LHCN-M2 (cell line): Measurements from ENCODE around the gene RNF41. TPM values are rescaled to one million over a fixed set of nuclear protein-coding genes. Genes with fewer than 3 reads are reported as not detected.
"Not testable (repeated sequence)": the region's sequence is repeated elsewhere in the genome, so short reads cannot be mapped to it uniquely, and the experiment has no call there.

Source experiments
- DNase-seq: peaks from one replicate; pipeline ENCODE4 v3.0.0-alpha.2; 2012; ENCODE audit warnings: low read depth
- total RNA-seq: library from RNA; depleted of rRNA; stranded (reverse); fragments of >200 nt; gene quantifications from 2 replicates; pipeline ENCODE4 v1.2.3, GENCODE V29; 2014

RNF41 gene
- total RNA-seq, 1 experiment from 2014 or later = 52.8 TPM

- no peak for DNase-seq
Measured at GRCh38 chr12:56172839-56173238, 48.9 kb downstream of the RNF41 start.

GRCh38 chr12:56169229-56169759 is 52.4 kb downstream of the RNF41 start:
- DNase-seq = no peak

GRCh38 chr12:56165369-56165768 is 56.4 kb downstream of the RNF41 start:
- peak; percentile 67 for DNase-seq

GRCh38 chr12:56164345-56164729 is 57.4 kb downstream of the RNF41 start:
- no peak for DNase-seq

GRCh38 chr12:56163533-56164344 is 58.0 kb downstream of the RNF41 start:
- DNase-seq = peak; percentile 48

- DNase-seq = no peak
Measured at GRCh38 chr12:56162468-56163290, 59.0 kb downstream of the RNF41 start.

- DNase-seq = no peak
Measured at GRCh38 chr12:56161690-56162351, 59.9 kb downstream of the RNF41 start.

GRCh38 chr12:56160894-56161689 is 60.6 kb downstream of the RNF41 start:
- DNase-seq = no peak

GRCh38 chr12:56160193-56160763 is 61.4 kb downstream of the RNF41 start:
- DNase-seq = peak; percentile 58

GRCh38 chr12:56159482-56160192 is 62.1 kb downstream of the RNF41 start:
- no peak for DNase-seq

- DNase-seq = peak; percentile 62
Measured at GRCh38 chr12:56158926-56159461, 62.7 kb downstream of the RNF41 start.

GRCh38 chr12:56158029-56158925 is 63.4 kb downstream of the RNF41 start, which contains the start of gene MYL6:
TSS of gene MYL6 (plus strand) at chr12:56158359. CDS start at chr12:56158402, 43 bp downstream.
- DNase-seq = peak; percentile 98

- peak; percentile 87 for DNase-seq
Measured at GRCh38 chr12:56157201-56158028, 64.3 kb downstream of the RNF41 start.

GRCh38 chr12:56156464-56157200 is 65.1 kb downstream of the RNF41 start:
- DNase-seq = not testable (repeated sequence)

GRCh38 chr12:56155256-56155845 is 66.4 kb downstream of the RNF41 start:
- DNase-seq = no peak

GRCh38 chr12:56154818-56155217 is 66.9 kb downstream of the RNF41 start:
- DNase-seq = no peak
